GM23338 (cell line): ENCODE data around the gene ASPSCR1.

Experiments used
- CREB1 ChIP-seq: fragments of 250-450 bp; sonication (Bioruptor Pico); IDR thresholded peaks from 2 replicates; pipeline ENCODE4 v1.5.0; 2020; ENCODE audit warnings: low read depth, mild to moderate bottlenecking, moderate library complexity
- EZH2 ChIP-seq: fragments of 200-600 bp; sonication (generic); IDR thresholded peaks from one replicate; pipeline ENCODE4 v1.8.0; 2017; ENCODE audit warnings: antibody characterized with exemption, mild to moderate bottlenecking, low read depth; ENCODE audit not compliant: unreplicated experiment
- EZH2phosphoT487 ChIP-seq: fragments of 200-600 bp; sonication (generic); IDR thresholded peaks from one replicate; pipeline ENCODE4 v1.8.1; 2018; ENCODE audit warnings: antibody characterized with exemption; ENCODE audit not compliant: unreplicated experiment
- JUNB ChIP-seq: IDR thresholded peaks from one replicate; pipeline ENCODE4 v1.6.1; 2016; ENCODE audit warnings: antibody characterized with exemption; ENCODE audit not compliant: unreplicated experiment
- NANOG ChIP-seq: IDR thresholded peaks from 2 replicates; pipeline ENCODE4 v1.6.1; 2016; ENCODE audit warnings: antibody characterized with exemption, borderline replicate concordance
- POLR2AphosphoS5 ChIP-seq: IDR thresholded peaks from 2 replicates; pipeline ENCODE4 v1.6.1; 2016; ENCODE audit warnings: antibody characterized with exemption, low read depth
- STAT1 ChIP-seq: IDR thresholded peaks from one replicate; pipeline ENCODE4 v1.6.1; 2016; ENCODE audit warnings: antibody characterized with exemption; ENCODE audit not compliant: unreplicated experiment
- ZNF114 ChIP-seq: fragments of 250-450 bp; sonication (Bioruptor Pico); IDR thresholded peaks from 2 replicates; pipeline ENCODE4 v1.5.0; 2020; ENCODE audit warnings: mild to moderate bottlenecking, moderate library complexity
- ZNF331 ChIP-seq: fragments of 250-450 bp; sonication (Bioruptor Pico); IDR thresholded peaks from 2 replicates; pipeline ENCODE4 v1.5.0; 2020; ENCODE audit warnings: low read depth, mild to moderate bottlenecking, moderate library complexity
- TF ChIP-seq, protein P1 (sequence below), 2 experiments: fragments of 200-600 bp in 1 of 2; sonication (generic) in 1 of 2; conservative IDR thresholded peaks; 2 replicates each; pipeline versions ENCODE4 v1.5.1 to v1.6.1; 2016 to 2017; ENCODE audit warnings: antibody characterized with exemption in 2 of 2, low read depth in 2 of 2, mild to moderate bottlenecking in 2 of 2, moderate library complexity in 1 of 2
- TF ChIP-seq, protein P2 (sequence below): IDR thresholded peaks from one replicate; pipeline ENCODE4 v1.6.1; 2018; ENCODE audit warnings: antibody characterized with exemption; ENCODE audit not compliant: unreplicated experiment
- TF ChIP-seq, protein P3 (sequence below): IDR thresholded peaks from 2 replicates; pipeline ENCODE4 v1.6.1; 2016; ENCODE audit warnings: antibody characterized with exemption
- TF ChIP-seq, protein P4 (sequence below): fragments of 250-450 bp; sonication (Bioruptor Pico); IDR thresholded peaks from 2 replicates; pipeline ENCODE4 v1.5.0; 2020; ENCODE audit warnings: mild to moderate bottlenecking, moderate library complexity

DNA sequence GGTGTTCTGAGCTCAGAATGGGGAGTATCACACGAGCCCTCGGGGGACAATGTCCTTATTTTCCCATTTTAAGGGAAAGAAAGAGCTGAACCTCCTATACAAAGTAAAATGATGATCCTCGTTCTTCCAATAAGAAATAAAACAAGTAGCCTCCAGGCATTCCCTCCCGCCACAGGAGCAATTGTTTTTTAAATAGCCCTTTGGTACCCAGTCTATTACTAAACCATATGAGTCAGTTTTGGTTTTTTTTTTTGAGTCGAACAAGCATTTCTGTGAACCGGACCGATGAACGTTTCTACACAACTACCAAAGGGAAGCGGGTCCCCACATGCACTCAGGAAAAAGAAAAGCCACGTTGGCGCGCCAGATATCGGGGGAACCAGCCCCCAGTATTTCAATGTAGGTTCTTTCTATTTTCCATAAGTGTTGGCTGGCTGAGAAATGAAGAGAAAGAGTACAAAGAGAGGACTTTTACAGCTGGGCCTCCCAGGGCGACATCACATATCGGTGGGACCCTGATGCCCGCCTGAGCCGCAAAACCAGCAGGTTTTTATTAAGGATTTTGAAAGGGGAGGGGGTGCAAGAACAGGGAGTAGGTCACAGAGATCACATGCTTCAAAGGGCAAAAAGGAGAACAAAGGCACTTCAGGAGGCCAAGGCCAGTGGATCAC lies 63.9 kb downstream of the ASPSCR1 start:
- no peak for TF ChIP-seq POLR2AphosphoS5
- TF ChIP-seq, protein P1, sequence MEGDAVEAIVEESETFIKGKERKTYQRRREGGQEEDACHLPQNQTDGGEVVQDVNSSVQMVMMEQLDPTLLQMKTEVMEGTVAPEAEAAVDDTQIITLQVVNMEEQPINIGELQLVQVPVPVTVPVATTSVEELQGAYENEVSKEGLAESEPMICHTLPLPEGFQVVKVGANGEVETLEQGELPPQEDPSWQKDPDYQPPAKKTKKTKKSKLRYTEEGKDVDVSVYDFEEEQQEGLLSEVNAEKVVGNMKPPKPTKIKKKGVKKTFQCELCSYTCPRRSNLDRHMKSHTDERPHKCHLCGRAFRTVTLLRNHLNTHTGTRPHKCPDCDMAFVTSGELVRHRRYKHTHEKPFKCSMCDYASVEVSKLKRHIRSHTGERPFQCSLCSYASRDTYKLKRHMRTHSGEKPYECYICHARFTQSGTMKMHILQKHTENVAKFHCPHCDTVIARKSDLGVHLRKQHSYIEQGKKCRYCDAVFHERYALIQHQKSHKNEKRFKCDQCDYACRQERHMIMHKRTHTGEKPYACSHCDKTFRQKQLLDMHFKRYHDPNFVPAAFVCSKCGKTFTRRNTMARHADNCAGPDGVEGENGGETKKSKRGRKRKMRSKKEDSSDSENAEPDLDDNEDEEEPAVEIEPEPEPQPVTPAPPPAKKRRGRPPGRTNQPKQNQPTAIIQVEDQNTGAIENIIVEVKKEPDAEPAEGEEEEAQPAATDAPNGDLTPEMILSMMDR (conservative IDR thresholded peaks at IDR 0.05; ENCODE audit: low read depth in 2 of 2): no peak
- no peak for TF ChIP-seq EZH2
- TF ChIP-seq, protein P2, sequence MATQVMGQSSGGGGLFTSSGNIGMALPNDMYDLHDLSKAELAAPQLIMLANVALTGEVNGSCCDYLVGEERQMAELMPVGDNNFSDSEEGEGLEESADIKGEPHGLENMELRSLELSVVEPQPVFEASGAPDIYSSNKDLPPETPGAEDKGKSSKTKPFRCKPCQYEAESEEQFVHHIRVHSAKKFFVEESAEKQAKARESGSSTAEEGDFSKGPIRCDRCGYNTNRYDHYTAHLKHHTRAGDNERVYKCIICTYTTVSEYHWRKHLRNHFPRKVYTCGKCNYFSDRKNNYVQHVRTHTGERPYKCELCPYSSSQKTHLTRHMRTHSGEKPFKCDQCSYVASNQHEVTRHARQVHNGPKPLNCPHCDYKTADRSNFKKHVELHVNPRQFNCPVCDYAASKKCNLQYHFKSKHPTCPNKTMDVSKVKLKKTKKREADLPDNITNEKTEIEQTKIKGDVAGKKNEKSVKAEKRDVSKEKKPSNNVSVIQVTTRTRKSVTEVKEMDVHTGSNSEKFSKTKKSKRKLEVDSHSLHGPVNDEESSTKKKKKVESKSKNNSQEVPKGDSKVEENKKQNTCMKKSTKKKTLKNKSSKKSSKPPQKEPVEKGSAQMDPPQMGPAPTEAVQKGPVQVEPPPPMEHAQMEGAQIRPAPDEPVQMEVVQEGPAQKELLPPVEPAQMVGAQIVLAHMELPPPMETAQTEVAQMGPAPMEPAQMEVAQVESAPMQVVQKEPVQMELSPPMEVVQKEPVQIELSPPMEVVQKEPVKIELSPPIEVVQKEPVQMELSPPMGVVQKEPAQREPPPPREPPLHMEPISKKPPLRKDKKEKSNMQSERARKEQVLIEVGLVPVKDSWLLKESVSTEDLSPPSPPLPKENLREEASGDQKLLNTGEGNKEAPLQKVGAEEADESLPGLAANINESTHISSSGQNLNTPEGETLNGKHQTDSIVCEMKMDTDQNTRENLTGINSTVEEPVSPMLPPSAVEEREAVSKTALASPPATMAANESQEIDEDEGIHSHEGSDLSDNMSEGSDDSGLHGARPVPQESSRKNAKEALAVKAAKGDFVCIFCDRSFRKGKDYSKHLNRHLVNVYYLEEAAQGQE: no peak
- TF ChIP-seq JUNB: no peak
- no peak for TF ChIP-seq EZH2phosphoT487
- no peak for TF ChIP-seq CREB1 (CRISPR knock-in tag)
- TF ChIP-seq NANOG: no peak
- TF ChIP-seq, protein P3, sequence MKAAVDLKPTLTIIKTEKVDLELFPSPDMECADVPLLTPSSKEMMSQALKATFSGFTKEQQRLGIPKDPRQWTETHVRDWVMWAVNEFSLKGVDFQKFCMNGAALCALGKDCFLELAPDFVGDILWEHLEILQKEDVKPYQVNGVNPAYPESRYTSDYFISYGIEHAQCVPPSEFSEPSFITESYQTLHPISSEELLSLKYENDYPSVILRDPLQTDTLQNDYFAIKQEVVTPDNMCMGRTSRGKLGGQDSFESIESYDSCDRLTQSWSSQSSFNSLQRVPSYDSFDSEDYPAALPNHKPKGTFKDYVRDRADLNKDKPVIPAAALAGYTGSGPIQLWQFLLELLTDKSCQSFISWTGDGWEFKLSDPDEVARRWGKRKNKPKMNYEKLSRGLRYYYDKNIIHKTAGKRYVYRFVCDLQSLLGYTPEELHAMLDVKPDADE: no peak
- no peak for TF ChIP-seq ZNF114 (CRISPR knock-in tag)
- no peak for TF ChIP-seq ZNF331
- TF ChIP-seq STAT1: no peak
- TF ChIP-seq, protein P4, sequence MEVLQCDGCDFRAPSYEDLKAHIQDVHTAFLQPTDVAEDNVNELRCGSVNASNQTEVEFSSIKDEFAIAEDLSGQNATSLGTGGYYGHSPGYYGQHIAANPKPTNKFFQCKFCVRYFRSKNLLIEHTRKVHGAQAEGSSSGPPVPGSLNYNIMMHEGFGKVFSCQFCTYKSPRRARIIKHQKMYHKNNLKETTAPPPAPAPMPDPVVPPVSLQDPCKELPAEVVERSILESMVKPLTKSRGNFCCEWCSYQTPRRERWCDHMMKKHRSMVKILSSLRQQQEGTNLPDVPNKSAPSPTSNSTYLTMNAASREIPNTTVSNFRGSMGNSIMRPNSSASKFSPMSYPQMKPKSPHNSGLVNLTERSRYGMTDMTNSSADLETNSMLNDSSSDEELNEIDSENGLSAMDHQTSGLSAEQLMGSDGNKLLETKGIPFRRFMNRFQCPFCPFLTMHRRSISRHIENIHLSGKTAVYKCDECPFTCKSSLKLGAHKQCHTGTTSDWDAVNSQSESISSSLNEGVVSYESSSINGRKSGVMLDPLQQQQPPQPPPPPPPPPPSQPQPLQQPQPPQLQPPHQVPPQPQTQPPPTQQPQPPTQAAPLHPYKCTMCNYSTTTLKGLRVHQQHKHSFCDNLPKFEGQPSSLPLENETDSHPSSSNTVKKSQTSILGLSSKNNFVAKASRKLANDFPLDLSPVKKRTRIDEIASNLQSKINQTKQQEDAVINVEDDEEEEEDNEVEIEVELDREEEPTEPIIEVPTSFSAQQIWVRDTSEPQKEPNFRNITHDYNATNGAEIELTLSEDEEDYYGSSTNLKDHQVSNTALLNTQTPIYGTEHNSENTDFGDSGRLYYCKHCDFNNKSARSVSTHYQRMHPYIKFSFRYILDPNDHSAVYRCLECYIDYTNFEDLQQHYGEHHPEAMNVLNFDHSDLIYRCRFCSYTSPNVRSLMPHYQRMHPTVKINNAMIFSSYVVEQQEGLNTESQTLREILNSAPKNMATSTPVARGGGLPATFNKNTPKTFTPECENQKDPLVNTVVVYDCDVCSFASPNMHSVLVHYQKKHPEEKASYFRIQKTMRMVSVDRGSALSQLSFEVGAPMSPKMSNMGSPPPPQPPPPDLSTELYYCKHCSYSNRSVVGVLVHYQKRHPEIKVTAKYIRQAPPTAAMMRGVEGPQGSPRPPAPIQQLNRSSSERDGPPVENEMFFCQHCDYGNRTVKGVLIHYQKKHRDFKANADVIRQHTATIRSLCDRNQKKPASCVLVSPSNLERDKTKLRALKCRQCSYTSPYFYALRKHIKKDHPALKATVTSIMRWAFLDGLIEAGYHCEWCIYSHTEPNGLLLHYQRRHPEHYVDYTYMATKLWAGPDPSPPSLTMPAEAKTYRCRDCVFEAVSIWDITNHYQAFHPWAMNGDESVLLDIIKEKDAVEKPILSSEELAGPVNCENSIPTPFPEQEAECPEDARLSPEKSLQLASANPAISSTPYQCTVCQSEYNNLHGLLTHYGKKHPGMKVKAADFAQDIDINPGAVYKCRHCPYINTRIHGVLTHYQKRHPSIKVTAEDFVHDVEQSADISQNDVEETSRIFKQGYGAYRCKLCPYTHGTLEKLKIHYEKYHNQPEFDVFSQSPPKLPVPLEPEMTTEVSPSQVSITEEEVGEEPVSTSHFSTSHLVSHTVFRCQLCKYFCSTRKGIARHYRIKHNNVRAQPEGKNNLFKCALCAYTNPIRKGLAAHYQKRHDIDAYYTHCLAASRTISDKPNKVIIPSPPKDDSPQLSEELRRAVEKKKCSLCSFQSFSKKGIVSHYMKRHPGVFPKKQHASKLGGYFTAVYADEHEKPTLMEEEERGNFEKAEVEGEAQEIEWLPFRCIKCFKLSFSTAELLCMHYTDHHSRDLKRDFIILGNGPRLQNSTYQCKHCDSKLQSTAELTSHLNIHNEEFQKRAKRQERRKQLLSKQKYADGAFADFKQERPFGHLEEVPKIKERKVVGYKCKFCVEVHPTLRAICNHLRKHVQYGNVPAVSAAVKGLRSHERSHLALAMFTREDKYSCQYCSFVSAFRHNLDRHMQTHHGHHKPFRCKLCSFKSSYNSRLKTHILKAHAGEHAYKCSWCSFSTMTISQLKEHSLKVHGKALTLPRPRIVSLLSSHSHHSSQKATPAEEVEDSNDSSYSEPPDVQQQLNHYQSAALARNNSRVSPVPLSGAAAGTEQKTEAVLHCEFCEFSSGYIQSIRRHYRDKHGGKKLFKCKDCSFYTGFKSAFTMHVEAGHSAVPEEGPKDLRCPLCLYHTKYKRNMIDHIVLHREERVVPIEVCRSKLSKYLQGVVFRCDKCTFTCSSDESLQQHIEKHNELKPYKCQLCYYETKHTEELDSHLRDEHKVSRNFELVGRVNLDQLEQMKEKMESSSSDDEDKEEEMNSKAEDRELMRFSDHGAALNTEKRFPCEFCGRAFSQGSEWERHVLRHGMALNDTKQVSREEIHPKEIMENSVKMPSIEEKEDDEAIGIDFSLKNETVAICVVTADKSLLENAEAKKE (CRISPR knock-in tag): no peak
